ENCODE data around the gene NFIA.

Gene NFIA

DNA sequence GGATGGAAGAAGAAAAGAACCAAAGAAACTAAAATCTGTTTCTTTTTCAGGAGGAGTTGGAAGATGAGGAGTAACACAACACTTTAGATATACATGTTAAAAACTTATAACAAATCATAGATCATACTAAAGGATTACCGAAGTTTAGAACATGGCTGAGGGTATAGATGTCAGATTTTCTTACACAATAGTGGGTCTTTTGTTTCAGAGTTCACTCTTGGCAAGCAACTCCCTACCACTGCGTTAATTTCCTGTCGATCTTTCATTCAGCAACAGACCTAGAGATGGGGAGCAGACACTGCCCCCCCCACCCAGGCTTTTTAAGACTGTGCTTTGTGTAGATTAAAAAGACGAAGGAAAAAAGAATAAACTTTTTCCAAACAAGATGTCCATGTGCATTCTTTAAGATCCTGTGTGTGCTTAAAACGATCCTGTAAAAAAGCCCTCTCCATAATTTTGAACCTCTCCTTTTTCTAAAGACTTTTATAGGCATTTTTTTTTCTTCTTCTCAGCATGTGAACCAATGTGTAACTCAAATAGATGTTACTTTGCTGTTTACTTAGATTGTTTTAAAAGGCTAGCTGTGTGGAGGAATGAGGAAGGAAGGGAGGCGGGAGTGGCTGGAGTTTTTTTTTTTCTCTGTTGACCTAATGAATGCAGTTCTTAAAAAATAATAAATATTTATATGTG, 50.4 kb downstream of the NFIA start:
- ATAC-seq = no peak

DNA sequence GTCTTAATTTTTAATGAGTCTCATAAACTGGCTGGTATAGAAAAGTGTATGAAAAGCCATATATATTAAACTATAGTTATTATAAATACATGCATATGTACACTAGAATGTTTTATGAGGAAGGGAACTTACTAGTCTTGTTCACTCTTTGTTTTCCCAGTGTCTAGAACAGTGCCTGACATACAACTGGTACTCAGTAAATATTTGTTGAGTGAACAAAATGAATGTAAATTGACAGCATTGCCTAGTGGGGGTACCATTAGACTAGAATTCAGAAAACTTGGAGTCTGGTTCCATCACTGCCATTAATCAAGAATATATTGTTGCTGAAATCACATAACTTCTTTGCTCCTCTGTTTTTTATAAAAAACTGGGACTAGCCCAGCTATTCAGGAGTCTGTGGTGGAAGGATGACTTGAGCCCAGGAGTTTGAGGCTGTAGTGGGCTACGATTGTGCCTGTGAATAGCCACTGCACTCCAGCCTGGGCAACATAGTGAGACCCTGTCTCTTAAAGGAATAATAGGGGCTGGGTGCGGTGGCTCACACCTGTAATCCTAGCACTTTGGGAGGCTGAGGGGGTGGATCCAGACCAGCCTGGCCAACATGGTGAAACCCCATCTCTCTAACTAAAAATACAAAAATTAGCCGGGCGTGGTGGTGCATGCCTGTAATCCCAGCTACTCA, 51.1 kb downstream of the NFIA start:
- ATAC-seq = no peak

DNA sequence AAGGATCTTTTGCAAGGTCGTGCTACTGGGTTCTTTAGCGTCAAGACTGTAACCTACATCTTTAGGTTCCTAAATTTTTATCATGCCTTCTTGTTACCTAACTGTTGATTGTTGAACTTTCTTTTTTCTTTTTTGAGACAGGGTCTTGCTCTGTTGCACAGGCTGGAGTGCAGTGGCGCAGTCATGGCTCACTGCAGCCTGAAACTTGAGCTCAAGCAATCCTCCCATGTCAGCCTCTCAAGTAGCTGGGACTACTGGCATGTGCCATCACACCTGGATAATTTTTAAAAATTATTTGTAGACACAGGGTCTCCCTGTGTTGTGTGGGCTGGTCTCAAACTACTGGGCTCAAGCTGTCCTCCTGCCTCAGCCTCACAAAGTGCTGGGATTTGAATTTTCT, 52.9 kb downstream of the NFIA start:
- ATAC-seq = no peak

DNA sequence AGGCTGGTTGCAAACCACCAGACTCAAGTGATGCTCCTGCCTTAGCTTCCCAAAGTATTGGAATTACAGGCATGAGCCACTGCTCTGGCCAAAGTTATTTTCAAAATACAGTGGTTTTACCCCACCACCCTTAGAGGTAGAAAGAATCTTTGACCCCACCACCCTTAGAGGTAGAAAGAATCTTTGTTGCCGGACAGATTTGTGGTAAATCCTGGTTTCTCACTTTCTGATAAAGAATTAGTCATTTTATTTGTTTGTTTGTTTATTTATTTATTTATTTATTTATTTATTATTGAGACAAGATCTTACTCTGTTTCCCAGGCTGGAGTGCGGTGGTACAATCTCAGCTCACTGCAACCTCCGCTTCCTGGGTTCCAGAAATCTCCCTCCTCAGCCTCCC, 55.9 kb downstream of the NFIA start:
- no peak for ATAC-seq

DNA sequence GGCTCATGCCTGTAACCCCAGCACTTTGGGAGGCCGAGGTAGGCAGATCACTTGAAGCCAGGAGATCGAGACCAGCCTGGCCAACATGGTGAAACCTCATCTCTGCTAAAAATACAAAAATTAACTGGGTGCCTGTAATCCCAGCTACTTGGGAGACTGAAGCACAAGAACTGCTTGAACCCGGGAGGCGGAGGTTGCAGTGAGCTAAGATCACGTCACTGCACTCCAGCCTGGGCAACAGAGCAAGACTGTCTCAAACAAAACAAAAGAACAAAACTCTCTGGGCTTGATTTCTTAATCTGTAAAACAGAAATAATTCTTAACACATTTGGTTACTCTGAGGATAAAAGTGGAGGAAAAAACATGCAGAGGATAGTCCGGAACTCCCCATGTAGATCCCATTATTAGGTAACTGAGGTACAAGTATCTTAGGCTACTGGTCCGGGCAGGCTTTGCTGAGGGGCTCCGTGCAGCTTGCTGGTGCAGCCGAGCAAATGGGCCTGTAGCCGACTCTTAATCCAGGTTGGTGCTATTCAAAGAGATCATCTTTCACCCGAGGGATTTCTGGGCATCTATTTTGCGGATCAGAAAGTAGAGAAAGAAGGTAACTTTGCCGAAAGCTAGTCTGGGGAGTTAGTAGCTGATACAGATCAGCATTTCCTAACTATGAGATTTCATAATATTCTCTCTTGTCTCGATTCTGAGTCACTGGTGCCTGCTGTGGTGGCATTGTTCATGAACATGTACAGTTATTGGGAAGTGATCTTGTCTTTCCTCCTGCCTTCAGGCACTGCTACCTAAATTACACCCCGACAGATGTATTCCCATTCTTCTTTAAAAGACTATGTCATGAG, 56.8 kb downstream of the NFIA start:
- ATAC-seq = no peak

DNA sequence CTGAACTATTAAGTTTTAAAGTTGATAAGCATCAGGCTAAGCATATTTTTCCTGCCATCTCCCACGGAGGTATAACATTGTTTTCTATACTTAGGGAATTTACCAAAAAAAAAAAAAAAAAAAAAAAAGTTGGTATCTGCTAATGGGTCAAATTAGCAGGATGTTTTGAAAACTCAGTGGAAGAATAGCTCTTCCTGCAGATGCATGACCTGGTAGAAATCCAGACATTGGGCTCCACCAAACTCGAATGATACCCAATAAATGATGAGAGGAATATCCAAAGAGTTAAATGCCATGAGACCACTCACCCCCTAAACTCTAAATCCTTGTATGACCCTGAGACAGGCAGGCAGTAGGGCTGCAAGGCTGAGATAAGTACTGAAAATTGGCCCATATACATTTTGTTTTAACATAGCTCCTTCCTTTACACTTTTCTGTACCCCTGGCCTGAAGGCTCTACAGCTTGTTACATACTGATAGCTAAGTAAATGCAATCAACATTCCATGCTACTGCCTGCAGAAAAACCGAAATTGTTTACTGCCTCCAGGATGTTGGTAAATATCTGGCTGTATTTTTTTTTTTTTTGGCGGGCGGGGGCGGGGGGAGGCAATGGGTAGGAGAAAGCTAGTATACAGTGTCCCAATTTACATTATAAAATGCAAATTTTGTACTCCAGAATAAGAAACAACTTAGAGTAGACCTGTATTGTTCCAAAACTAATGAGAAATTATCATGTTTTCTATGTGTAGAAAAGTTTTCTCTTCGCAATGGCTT, 57.6 kb downstream of the NFIA start:
- no peak for ATAC-seq

DNA sequence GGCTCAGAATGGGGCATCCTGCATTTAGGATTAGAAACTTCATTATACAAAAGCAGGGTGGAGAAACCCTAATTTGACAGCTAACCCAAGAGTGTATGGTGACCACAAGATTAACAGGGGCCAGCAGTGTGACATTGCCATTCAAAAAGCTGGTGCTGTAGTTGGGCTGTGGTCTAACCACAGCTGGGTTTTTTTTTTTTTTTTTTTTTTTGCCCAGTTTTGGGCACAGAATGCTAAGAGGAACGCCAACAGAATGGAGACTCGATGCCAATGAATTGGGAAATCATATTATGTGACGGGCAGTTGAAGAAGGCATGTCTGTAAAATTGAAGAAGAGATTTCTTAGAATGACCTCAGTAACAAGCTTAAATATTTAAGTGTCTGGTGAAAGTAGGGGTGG, 58.4 kb downstream of the NFIA start:
- ATAC-seq = no peak

DNA sequence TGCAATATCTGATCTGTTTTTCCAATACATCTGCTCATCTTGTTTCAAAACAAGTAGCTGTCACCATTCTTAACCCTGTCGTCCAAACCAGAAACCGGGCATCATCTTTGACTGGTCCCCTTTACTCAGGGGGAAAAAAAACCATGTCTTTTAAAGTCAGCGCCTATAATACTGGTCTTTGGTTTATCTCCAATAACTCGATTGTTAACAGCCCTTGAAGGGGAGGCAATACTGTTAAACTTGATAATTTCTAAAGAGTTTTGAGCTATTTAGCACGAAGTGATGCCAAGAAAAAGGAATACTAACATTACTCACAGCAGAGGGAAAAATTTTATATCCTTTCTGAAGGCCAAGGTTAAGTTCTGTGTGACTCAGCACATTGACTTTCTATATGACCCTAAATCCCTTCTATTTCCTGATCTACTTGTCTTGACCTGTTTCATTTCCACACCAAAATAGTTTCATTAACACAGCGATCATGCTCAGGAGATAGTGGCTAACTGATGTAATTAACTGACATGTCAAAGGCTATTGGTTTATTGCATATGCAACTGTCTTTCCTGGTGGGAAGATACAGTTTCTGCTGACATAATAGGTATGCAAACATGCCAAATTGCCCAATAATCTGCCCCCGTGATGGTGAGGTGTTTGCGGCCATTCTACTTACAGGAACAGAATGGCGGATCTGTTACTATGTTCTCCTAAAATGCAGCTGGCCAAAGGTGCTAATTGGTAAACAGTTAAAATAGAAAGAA, 59.1 kb downstream of the NFIA start:
- no peak for ATAC-seq

DNA sequence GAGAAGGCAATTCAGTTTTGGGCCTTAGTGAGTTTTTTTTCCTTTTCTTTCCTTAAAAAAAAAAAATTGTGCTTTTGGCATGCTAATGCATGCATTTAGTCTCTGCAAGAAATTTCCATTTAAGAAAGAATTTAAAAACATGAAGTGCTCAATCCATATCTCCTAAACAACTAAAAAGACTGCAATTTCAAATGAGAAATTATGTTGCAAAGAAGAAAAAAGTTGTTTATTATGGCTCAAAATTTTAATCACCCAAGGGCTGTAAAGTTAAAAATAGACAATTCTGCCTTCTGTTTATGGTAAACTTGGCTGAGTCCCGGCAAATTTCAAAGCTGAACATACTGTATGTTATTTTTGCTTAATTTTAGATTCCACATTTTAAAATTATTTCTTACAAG, 59.7 kb downstream of the NFIA start:
- no peak for ATAC-seq

DNA sequence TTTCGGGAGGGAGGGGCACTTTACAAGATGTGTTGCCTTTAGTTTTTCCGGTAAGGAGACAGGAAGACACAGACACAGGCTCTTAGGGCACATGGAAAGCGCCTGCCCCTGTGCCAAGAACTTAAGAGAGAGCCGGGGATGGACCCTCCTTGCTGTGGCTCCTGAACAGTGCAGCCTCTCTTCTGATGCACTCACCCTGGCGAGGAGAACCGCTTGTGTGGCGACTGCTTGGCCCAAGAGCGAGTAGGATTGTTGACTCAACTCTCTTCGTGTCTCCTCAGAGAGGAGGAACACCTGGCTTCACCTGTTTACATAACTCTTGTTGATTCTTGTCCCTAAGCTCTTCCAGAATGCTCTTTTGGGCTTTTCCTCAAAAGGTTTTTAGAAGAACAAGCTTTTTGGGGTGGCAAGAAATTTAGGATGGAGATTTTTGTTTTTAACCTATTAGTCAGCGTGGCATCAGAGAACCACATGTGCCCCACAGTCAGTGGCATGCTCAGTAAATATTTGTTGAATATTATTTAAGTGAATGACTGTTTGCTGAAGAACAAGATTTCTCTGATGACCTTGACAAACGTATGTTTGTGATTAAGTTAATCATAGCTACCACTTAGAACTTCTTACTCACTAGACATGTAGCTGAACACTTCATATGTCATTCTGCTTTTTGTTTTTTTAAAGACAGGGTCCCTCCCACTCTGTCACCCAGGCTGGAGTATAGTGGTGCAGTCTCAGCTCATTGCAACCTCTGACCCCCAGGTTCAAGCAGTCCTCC, 60.6 kb downstream of the NFIA start:
- ATAC-seq = no peak

DNA sequence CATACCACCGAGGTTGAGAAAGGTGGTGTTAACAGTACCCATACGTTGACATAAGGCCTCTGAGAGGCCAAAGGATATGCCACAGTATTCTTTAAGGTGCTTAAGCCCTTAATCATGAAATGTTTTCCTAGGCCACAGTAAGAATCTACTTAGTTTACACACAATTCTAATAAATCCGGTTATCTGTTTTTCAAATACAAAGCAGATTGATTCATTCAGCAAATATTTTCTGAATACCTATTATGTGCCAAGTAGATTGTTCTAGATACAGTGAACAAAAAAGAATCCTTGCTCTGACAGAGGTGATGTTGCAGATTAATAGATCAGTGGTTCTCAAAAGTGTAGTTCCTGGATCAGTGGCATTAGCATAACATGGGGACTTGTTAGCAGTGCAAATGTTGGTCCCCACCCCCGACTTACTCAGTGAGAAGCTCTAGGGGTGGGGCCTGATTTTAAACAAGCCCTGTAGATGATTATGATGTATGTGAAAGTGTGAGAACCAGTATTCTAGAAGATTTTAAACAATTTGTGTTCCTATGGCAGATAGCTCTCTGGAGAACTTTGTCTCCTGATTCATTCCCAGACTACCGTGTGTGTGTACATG, 61.6 kb downstream of the NFIA start:
- ATAC-seq = no peak

DNA sequence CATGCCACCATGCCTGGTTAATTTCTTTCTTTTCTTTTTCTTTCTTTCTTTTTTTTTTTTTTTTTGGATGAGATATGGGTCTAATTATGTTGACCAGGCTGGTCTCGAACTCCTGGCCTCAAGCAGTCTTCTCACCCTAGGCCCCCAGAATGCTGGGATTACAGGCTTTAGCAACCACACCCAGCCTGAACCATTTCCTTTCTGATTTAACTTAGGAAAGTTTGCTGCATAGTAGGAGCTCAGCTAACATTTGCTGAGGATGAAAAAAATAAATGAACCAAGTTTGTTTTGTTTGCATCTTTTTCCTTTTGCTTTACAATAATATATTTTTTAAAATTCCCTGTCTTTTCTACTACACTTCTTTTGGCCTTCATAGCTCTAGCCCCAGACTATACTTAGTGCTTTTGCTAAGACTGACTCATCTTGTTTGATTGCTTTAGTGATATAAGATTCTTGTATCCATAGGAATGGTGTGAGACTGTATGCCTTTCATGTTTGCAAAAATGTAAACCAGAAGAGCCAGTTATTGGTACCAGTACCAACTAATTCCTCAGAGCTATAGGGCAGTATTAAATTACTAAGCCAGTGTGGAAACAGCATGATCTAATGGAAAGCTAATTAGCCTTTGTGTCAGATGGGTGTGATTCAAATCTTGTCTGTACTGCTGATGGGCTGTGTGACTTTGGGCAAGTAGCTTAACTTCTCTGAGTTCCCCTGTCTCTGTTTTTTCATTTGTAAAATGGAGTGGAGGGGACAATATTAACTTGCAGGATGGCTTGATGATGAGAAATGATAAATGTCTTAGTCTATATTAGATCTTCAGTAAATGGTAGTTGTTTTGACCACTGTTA, 66.9 kb downstream of the NFIA start:
- no peak for ATAC-seq

DNA sequence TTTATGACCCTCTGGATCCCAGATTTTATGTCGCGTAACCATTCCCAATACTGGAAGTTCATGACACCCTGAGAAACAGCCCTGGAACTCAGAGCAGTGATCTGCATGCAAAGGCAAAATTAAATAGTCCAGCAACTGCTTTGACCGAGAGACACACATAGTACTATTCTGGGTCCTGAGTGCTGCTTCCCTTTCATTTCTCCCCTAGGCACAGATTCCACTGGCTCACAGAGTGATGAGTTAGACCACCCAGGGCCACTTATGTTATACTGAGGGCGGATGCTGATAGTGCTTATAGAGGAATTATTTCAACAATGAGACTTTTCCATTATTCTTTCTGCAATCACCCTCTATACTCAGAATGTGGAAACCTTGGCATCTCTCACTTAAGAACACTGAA, 69.2 kb downstream of the NFIA start:
- no peak for ATAC-seq

DNA sequence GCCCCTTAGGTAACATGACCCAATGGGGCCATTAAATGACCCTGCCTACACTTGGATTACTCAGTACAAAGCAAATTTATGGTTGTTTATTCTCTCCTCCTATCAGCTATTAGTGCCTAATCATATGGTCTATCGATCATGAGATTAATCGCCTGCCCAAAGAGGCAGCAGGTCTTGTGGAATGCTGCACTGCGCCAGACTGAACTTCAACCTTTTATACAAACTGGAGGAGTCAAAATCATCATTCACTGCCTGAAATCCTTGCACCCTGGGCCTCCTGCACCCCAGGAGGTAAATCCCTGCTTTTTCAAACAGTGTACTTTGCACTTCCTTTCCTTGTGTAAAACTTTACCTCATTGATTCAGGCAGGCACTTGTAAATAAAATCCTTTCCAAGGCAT, 69.7 kb downstream of the NFIA start:
- no peak for ATAC-seq

DNA sequence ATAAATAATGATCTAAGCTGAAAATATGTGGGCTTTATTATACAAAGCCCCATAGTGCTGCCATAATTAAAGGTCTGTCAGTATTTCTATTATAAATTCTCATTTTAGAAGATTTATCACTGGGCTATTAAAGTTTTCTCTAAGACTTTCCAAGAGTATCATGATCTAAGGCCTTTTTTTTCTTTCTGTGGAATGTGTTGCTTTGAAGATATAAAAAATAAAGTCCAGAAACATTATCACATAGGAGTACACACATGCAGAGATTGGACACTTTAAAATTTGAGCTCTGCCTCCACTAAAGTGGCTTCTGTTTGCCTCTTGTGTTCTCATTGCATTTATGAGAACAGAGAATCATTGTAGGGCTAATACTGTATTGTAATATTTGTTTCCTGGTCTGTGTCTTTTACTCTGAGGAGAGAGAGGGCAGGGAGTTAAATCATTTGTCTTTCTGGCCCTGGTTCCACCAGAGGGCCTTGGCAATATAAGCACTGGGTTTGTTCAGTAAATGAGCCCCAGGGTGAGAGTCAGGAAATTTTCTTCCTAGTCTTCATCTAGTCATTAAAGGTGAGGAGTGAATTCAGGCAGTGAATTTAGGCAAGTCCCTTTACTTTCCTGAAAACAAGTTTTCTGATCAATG, 70.2 kb downstream of the NFIA start:
- no peak for ATAC-seq

DNA sequence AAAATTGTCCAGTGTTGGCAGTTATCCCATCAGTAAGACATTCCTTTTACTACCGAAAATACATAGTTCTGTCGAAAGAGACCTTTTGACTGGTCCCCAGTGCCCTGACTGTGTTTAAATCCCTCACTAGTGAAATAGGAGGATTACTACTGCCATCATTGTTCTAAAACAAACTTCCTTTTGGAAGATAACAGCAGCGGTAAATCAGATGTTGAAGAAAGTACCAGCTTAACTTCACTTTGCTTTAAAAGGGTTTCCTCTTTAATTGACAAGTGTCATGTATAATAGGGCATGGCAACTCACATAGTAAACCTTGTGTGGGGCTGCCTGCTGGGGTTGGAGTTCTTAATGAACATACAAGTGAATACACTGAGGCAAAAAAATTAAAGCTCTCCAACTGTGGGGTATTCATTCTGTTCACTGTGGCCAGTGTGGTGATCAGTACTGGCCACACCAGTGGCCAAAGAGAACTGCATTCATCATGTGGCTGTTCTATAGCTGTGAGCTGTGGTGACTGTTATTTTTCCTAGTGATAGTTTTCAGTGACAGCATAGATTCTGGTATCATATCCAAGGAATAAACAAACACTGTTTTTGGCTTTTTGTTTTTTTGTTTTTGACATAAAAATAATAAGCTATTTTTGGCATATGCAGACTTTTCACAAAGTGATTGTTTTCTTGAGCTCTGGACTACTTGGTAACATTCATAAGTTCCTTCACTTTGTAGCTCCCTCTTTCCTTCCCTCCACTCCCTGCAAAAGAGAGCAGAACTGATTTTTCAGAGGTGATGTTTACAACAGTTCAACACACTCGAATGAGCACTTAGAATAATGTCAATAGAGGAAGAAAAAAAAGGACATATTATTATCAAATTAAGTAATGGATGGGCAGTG, 74.5 kb downstream of the NFIA start:
- ATAC-seq = no peak

DNA sequence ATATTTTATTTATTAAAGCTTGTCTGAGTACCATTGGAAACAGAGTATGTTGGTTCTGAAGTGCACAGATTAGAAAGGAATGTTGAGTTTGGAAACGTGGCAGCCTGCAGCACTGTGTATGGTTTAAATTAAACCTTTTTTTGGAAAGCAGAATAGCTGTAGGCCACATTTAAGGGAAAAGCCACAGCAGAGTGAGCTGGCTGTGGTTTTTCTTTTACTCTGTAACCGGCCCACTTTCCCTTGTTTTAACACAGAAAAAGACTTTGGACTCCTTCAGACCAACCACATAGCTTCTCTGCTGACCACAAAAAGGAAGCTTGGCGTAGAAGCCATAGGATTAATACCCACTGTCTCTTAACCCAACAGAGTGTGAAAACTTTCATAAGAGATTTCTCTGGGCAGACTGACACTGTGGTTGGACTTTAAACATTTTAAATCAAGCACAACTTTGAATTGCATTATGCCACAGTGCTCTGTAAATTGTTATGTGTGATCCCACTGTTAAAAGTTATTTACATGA, 75.2 kb downstream of the NFIA start:
- ATAC-seq = no peak

DNA sequence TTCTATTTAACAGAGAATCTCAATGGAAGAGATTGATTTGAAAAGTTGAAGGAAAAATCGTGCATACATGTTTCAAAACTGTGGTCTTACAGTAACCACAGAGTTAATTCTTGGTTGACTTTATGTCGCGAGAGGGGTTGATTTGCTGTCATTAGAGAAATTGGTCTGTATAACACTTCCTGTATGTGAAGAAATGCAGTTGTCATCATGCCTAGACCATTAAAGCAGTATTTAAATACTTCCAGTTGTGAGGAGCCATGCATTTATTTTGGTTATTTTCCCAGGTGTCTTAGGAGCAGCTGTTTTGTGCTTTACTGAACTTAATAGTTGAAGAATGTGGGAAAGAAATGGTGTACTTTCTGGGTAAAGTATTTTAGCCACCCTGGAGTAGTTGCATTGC, 76.2 kb downstream of the NFIA start:
- no peak for ATAC-seq

Measured in activated CD4-positive, CD25-positive, alpha-beta regulatory T cell treated with anti-CD3 and anti-CD28 coated beads, Interleukin-2, amount 50 U/mL, for 24 hours (primary cell).